RWPE2 (cell line): Measurements from ENCODE around the gene PNMA8A.
A peak's percentile ranks its signal among the peaks of the same experiment; 100 is the strongest.
"Not testable (repeated sequence)": the region's sequence is repeated elsewhere in the genome, so short reads cannot be mapped to it uniquely, and the experiment has no call there.

ENCODE experiments used
- ATAC-seq: fragments of 200-7000 bp; cut with Tn5 transposase; 3 replicates; pipeline ENCODE4 v1.9.1; 2021; ENCODE audit warnings: low read depth
- DNase-seq: peaks from one replicate; pipeline ENCODE4 v3.0.0-alpha.2; 2020; ENCODE audit warnings: low spot score
- H3K27ac ChIP-seq: fragments of 450-650 bp; 2 replicates; pipeline ENCODE4 v1.5.1; 2017; ENCODE audit warnings: mild to moderate bottlenecking; ENCODE audit not compliant: poor library complexity, severe bottlenecking
- H3K27me3 ChIP-seq: fragments of 250-450 bp; sonication (Bioruptor Pico); 2 replicates; pipeline ENCODE4 v1.5.1; 2021; ENCODE audit warnings: mild to moderate bottlenecking, moderate library complexity; ENCODE audit not compliant: insufficient read depth, poor library complexity, severe bottlenecking
- H3K36me3 ChIP-seq: fragments of 250-450 bp; sonication (Bioruptor Pico); 2 replicates; pipeline ENCODE4 v1.5.1; 2020; ENCODE audit warnings: low read depth, mild to moderate bottlenecking, moderate library complexity
- H3K4me1 ChIP-seq: fragments of 250-450 bp; sonication (Bioruptor Pico); 2 replicates; pipeline ENCODE4 v1.5.1; 2021; ENCODE audit warnings: mild to moderate bottlenecking, moderate library complexity; ENCODE audit not compliant: insufficient read depth, poor library complexity, severe bottlenecking
- H3K4me3 ChIP-seq: fragments of 250-450 bp; sonication (Bioruptor Pico); 2 replicates; pipeline ENCODE4 v1.5.1; 2021; ENCODE audit warnings: mild to moderate bottlenecking, moderate library complexity; ENCODE audit not compliant: severe bottlenecking
- H3K9me3 ChIP-seq: fragments of 250-450 bp; sonication (Bioruptor Pico); 2 replicates; pipeline ENCODE4 v1.5.1; 2021; ENCODE audit warnings: mild to moderate bottlenecking, moderate library complexity; ENCODE audit not compliant: severe bottlenecking
- CTCF ChIP-seq: fragments of 450-650 bp; IDR thresholded peaks from one replicate; pipeline ENCODE4 v1.5.1; 2017; ENCODE audit warnings: mild to moderate bottlenecking, moderate library complexity; ENCODE audit not compliant: poor library complexity, severe bottlenecking

PNMA8A gene

DNA sequence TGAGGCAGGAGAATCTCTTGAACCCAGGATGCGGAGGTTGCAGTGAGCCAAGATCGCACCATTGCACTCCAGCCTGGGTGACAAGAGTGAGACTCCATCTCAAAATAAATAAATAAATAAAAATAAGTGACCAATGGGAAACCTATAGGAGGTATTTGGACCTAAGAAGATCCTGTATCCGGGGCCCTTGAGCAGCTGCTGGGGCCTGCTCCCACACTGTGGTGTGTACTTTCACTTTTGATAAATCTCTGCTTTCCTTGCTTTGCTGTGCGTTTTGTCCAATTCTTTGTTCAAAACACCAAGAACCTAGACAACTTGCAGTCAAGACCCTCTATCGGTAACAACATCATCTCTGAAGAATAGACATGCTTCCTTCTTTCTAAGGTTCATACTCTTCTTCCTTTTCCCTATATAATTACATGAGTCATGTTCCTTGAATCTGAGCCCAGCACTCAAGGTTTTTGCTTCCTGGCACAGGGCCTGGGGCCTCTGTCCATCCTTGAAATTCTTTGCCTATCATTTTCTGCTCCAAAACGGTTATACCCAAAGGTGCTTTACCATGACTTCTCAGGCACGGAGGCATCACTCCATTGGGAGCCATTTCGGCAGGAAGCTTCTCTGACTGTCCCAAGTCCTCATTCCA lies 28.4 kb downstream of the PNMA8A start:
- H3K27me3 ChIP-seq = no peaks in the 10 kb centered on the region
- H3K4me1 ChIP-seq = peaks cover 15% of the 10 kb centered on the region
- no peak for TF ChIP-seq CTCF
- no peaks in the 10 kb centered on the region for H3K9me3 ChIP-seq
- DNase-seq = no peak
- H3K4me3 ChIP-seq = no peak overlapping the region
- ATAC-seq = peak; percentile 86
- no peaks in the 10 kb centered on the region for H3K36me3 ChIP-seq
- H3K27ac ChIP-seq = peak overlapping the region; percentile 45

DNA sequence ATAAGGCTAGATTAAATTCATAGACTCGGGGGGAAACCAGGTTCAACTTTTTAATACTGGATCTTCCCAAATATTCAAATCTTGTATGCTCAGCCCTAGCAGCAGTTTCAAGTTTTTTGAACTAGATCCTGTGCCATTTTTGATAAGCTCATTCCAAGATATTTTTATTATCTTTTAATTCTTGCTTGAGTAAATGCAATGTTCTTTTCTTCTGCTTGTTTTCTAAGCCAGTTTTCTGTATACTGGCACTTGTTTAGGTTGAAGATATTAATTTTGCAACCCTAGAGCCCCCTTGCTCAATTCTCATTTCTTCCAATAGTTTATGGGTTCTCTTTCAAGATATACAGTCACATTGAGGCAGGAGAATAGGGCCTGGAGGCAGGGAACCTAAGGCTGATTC lies 29.5 kb downstream of the PNMA8A start:
- no peak for ATAC-seq
- Histone ChIP-seq H3K36me3 (no peaks in the 10 kb centered on the region), H3K4me3 (no peak overlapping the region), H3K4me1 (peaks cover 15% of the 10 kb centered on the region), H3K9me3 (no peaks in the 10 kb centered on the region), H3K27me3 (no peaks in the 10 kb centered on the region), H3K27ac (peak overlapping the region; percentile 45)
- no peak for TF ChIP-seq CTCF
- DNase-seq = no peak

- H3K4me1 ChIP-seq, DNase-seq: not testable (repeated sequence)
Observed at GRCh38 chr19:46435689-46436088, 35.7 kb downstream of the PNMA8A start.

DNA sequence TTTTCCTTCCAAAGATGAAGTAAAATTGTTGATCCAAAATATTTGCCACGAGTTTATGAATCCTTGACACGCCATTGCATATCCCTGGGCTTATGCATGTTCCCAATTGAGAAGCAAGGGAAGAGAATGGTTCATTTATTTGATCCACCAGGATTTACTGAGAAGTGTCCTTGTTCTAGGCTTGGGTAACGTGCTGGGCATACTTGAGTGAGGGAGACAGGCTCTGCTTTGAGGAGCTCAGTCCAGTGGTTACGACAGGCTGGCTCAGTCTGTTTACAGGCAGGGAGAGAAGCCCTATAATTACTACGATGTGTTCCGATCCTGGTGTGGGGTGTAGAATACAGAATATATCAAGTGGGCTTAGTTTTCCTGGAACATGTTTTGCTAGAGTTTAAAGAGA lies 36.4 kb downstream of the PNMA8A start:
- H3K9me3 ChIP-seq = no peaks in the 10 kb centered on the region
- ATAC-seq = no peak
- no peaks in the 10 kb centered on the region for H3K36me3 ChIP-seq
- no peaks in the 10 kb centered on the region for H3K4me1 ChIP-seq
- DNase-seq = no peak
- H3K27me3 ChIP-seq = no peaks in the 10 kb centered on the region
- TF ChIP-seq CTCF = no peak
- no peak overlapping the region for H3K4me3 ChIP-seq
- no peak overlapping the region for H3K27ac ChIP-seq

More at GRCh38 chr19:46435689-46436088, 35.7 kb downstream of the PNMA8A start:
- not testable (repeated sequence) for H3K36me3 ChIP-seq, H3K27me3 ChIP-seq, H3K9me3 ChIP-seq, H3K27ac ChIP-seq, ATAC-seq, H3K4me3 ChIP-seq

GRCh38 chr19:46433470-46433869 lies 37.9 kb downstream of the PNMA8A start:
- ATAC-seq, H3K4me3 ChIP-seq, H3K27me3 ChIP-seq, H3K4me1 ChIP-seq, DNase-seq, H3K27ac ChIP-seq, H3K36me3 ChIP-seq, H3K9me3 ChIP-seq: not testable (repeated sequence)

- Histone ChIP-seq H3K27ac (no peak overlapping the region), H3K36me3 (no peaks in the 10 kb centered on the region), H3K27me3 (no peaks in the 10 kb centered on the region), H3K4me3 (no peak overlapping the region), H3K4me1 (no peaks in the 10 kb centered on the region), H3K9me3 (no peaks in the 10 kb centered on the region)
- no peak for DNase-seq
- no peak for TF ChIP-seq CTCF
- no peak for ATAC-seq
Observed at GRCh38 chr19:46431824-46432223, 39.5 kb downstream of the PNMA8A start.
